ENCODE results near the gene NEK11. TPM values are rescaled to one million over a fixed set of nuclear protein-coding genes. Genes with fewer than 3 reads are reported as not detected.

Gene NEK11
- total and polyA plus RNA-seq, 9 of the 15 experiments (the other 6 are each of a cell fraction or from before 2014, with no cell fraction given): 0.28 to 1.5 (median 0.87) TPM

GRCh38 chr3:131349454-131349853 is 322.8 kb downstream of the NEK11 start (continued):
- no peak for TF ChIP-seq ZNF436 (CRISPR knock-in tag; IDR thresholded peaks at IDR 0.05)
- TF ChIP-seq TARDBP (IDR thresholded peaks at IDR 0.05): no peak
- TF ChIP-seq HIVEP1 (CRISPR knock-in tag; IDR thresholded peaks at IDR 0.05): no peak
- TF ChIP-seq CREBBP (IDR thresholded peaks at IDR 0.05; ENCODE audit: low read depth, low read length): no peak
- TF ChIP-seq TCF7L2 (IDR thresholded peaks at IDR 0.05; ENCODE audit: low read depth, low read length): no peak

GRCh38 chr3:131349946-131350347 is 323.3 kb downstream of the NEK11 start:
- H3K4me3 ChIP-seq: no peak overlapping the region
- ChIA-PET POLR2A (interaction anchor here (0.7 kb wide), 1 partner anchor 31 kb away, joined by 3 read pairs; no protein-coding TSS in a partner anchor), CTCF (ENCODE audit: low intra/inter-chr PET ratio) (no interaction called here)
- no peak overlapping the region for H3K9ac ChIP-seq (ENCODE audit: insufficient read depth in 1 of 2, low read depth in 2 of 2, low read length in 2 of 2)
- H3K4me2 ChIP-seq (ENCODE audit: insufficient read depth, low read length): no peak overlapping the region
- H3K27ac ChIP-seq (ENCODE audit: extremely low read depth, low read depth, low read length): no peak overlapping the region
- no peak for TF ChIP-seq PHB (CRISPR knock-in tag; IDR thresholded peaks at IDR 0.05)
- no peak for TF ChIP-seq ZNF316 (IDR thresholded peaks at IDR 0.05)
- TF ChIP-seq OTX1 (CRISPR knock-in tag; IDR thresholded peaks at IDR 0.05): no peak
- no peak for TF ChIP-seq TFE3 (CRISPR knock-in tag; IDR thresholded peaks at IDR 0.05)
- TF ChIP-seq HDAC1 (IDR thresholded peaks at IDR 0.05): no peak
- TF ChIP-seq ZNF143 (CRISPR knock-in tag; IDR thresholded peaks at IDR 0.05): no peak
- TF ChIP-seq, protein P1, sequence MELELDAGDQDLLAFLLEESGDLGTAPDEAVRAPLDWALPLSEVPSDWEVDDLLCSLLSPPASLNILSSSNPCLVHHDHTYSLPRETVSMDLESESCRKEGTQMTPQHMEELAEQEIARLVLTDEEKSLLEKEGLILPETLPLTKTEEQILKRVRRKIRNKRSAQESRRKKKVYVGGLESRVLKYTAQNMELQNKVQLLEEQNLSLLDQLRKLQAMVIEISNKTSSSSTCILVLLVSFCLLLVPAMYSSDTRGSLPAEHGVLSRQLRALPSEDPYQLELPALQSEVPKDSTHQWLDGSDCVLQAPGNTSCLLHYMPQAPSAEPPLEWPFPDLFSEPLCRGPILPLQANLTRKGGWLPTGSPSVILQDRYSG (tag; conservative IDR thresholded peaks at IDR 0.05; ENCODE audit: low read depth): no peak
- no peak for TF ChIP-seq SUPT5H (IDR thresholded peaks at IDR 0.05)
- no peak for TF ChIP-seq ZNF280B (CRISPR knock-in tag; IDR thresholded peaks at IDR 0.05)
- no peak for TF ChIP-seq ARNT (IDR thresholded peaks at IDR 0.05)
- TF ChIP-seq, protein P2, sequence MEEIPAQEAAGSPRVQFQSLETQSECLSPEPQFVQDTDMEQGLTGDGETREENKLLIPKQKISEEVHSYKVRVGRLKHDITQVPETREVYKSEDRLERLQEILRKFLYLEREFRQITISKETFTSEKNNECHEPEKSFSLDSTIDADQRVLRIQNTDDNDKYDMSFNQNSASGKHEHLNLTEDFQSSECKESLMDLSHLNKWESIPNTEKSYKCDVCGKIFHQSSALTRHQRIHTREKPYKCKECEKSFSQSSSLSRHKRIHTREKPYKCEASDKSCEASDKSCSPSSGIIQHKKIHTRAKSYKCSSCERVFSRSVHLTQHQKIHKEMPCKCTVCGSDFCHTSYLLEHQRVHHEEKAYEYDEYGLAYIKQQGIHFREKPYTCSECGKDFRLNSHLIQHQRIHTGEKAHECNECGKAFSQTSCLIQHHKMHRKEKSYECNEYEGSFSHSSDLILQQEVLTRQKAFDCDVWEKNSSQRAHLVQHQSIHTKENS (CRISPR knock-in tag; IDR thresholded peaks at IDR 0.05): no peak
- FAIRE-seq (no peak), ATAC-seq (no peak), DNase-seq (ENCODE audit: extremely low read depth in 1 of 4, low spot score in 3 of 4) (no peak)
- H2AFZ ChIP-seq (ENCODE audit: low read depth, low read length): no peak overlapping the region
- no peaks in the 10 kb centered on the region for H3K4me1 ChIP-seq (replicated peaks in 1 of 2; ENCODE audit: control insufficient read depth in 2 of 2, insufficient read depth in 2 of 2, low read length in 2 of 2)
- intact Hi-C loops (cut with micrococcal nuclease): no loop called here
- H3K79me2 ChIP-seq (ENCODE audit: control insufficient read depth, insufficient read depth, low read length): no peaks in the 10 kb centered on the region
- in situ Hi-C loops (cut with MboI): no loop called here
- H3K9me3 ChIP-seq (replicated peaks; ENCODE audit: control insufficient read depth, insufficient read depth, low read depth, low read length): no peaks in the 10 kb centered on the region
- H4K20me1 ChIP-seq (replicated peaks; ENCODE audit: control insufficient read depth, insufficient read depth, low read length): no peaks in the 10 kb centered on the region
- no peaks in the 10 kb centered on the region for H3K36me3 ChIP-seq (ENCODE audit: control insufficient read depth, insufficient read depth, low read length)
- BruUV-seq (replicated peaks): no TSS peak
- no peaks in the 10 kb centered on the region for H3K27me3 ChIP-seq (ENCODE audit: control insufficient read depth in 2 of 2, insufficient read depth in 2 of 2, low read length in 2 of 2)
- H3K9me1 ChIP-seq (ENCODE audit: control insufficient read depth, insufficient read depth, low read length): no peaks in the 10 kb centered on the region
- WGBS (ENCODE audit: insufficient coverage, low coverage, missing lambda C conversion rate): 36% methylated on average over 4 of the region's 4 CpGs
